ENCODE data around the gene HES5.

Gene HES5

DNA sequence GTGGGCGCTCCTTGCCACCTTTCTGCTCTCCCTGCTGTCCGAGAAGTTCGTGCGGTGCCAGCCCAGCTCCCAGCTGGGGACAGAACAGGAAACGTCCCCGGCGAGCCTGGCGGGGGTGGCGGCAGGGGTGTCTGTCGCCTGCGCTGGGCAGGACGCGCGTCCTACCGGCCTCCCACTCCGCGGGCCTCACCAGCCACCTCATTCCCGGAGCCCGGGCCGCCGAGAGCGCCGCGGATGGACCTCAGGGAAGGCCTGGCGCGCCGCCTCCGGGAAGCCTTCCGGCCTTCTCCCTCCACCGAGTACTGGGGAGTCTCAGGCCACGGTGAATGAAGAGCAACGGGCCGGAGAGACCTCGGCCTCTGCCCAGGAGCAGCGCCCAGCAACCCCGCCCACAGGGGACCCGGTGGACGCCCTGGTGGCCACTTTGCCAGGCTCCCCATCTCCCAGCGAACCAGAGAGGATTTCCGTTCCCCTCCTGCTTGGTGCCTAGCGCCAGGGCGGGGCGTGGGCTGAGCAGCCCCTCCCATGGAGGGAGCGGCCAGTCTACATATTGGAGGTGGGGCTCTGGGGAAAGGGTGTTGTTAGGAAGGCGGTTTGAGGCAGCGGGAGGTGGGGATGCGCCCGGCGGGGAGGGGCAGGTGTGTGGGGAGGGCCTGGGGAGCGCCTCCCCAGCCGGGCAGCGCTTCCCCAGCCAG, 16.6 kb upstream of the HES5 start:
- DNase-seq: peak in 9 of 14 donors; percentile 14 to 47 (median 38)

DNA sequence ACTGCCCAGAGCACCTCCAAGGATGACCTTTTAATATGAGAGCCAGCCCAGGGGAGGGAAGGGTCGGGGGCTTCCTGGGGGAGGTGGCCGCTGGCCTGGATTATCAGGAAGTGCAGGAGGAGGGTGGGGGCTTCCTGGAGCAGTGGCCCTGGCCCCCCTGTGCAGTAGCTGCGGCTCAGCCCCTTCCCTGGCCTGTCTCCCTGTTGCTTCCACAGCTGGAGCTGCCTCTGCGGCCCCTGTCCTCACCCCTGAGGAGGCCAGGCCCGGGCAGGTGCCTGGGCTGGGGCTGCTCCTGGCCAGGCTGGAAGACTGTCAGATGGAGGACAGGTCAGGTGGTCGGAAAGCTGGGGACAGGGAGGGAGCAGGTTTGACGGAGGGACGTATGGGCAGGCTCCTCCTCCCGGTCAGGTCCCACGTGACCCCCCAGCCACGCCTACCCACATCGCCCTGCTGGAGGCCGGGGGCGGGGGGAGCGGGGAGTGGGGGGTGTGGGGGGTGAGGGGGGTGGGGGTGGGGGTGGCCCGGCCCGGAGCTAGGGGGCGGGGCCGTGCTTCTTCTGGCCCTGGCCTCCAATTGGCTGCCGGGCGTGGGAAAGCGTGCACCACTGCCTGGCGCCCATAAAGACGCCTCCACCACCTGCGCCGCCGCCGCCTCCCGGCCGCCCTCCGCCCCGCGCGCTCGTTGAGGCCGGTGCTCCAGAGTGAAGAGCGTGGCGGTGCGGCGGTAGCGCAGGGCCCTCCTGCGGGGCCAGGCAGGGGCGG, 15.9 kb upstream of the HES5 start:
- DNase-seq: peak in 12 of 14 donors; percentile 19 to 79 (median 52)

DNA sequence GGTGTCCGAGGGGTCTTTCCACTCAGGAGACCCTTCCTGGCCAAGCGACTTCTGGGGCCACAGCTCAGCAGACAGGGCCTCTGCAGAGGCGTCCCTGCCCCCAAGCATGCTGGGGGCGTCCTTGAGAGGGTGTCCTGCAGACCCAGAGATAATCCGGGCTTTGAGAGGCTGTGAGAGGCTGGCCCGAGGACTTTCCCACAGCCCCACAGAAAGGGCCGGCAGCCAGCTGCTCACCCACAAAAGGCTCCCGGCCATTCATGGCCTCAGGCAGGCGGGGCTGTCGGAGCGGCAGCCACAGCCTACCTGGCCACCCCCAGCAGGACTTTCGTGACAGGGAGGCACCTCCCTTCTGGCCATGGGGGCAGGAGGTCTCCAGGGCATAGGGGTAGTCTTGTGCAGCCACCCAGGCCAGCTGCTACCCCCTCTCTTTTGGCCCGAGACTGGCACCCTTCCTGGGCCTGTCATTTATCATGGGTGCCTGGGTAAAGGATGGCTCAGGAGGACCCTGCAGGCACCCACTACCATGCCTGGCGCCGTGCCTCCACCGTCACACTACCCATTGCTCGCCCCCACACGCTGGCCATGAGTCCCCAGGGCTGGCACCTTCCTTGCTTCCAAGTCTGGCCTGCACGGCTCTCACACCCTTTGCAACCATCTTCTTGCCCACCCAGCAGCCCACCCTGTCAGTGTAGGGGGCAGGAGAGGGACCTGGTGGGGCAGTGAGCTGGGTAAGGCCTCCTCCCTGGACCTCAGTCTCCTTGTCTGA, 15.0 kb upstream of the HES5 start:
- DNase-seq: peak in 3 of 14 donors; percentile 17 to 23 (median 23)

DNA sequence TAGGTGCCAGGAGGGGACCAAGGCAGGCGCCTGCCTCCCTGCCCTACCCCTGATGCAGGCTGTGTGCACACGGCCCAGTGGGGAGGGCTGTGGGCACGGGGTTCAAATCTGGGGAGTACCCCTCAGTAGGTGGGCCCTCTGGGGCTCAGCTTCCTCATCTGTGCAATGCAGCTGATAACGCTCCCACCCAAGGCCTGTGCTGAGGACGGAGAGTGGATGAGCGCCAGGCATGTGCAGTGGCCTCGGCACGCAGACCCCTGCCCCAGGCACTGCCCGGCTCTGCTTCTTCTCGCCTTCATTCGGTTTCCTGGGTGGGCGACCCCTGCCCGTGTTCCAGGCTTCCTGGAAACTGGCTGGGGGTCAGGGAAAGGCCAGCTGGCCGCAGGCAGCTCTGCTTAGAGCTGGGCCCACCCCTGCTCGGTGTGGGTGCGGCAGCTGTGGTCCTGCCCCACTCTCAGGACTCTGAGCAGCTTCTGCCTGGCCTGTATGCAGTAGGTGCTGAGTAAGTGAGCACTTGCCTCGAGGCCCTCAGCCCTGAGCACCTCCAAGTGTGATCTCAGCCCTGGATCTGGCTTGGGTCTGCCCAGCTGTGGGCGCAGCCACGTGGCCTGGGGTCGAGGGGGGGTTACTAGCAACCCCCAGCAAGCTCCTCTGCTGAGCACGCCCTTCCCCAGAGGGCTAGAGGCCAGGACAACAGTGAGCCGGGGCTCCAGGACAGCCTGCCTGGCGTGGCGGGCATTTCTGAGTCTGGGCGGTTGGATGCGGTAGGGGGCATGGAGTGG, 14.2 kb upstream of the HES5 start:
- peak in 2 of 14 donors; percentile 17 to 35 for DNase-seq

DNA sequence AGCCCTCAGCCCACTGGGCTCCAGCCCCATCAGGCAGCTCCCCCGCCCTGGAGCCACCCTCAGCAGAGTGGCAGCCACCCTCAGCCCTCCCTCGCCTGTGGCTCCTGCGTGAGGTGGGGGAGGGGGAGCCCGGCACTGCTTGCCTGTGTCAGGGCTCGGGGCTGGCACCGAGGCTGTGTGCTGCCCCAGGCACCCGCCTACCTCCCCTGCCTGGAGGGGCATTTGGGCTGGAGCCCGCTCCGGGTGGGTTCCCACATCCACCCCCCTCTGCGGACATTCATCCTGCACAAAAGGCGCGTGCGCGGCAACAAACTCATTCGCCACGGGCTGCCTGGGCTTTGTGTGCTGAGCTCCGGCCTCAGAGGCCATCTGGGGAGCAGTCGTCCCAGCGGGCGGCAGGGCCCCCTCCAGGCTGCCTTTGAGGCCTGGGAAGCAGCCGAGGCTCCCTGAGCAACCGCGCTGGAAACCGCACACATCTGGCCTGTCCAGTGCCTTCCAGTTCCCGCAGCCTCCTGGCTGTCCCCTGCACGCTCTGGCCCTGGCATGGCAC, 13.6 kb upstream of the HES5 start:
- peak in 9 of 14 donors; percentile 32 to 77 (median 52) for DNase-seq

DNA sequence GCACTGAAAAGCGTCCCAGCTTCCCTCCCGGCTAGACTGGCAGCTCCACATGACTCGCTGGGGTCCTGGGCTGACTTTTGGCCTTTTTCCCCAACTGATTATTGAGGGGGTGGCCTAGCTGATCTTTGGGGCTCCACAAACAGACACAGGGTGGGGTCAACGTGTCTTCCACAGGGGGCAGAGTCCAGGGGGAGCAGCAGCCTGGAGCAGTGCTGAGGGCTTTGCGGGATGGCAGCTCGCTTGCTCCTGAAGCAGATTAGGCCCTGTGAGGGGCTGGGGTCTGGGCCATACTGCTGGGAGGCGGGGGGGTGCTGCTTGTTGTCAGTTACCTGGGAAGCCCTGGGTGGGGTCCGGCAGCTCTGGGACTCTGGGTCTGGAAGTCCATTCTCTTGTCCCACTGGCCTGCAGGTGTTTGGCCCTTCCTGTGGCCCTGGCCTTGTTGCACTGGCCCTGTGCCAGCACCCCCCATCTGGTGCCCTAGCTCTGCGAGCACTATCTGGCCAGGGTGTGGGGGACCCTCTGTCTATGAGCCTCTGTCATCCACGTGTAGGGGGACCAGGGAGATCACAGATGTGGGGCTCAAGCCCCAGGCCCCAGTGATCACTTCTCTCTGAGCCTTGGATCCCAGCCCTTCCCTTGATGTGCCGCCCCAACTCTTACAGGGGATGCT, 12.3 kb upstream of the HES5 start:
- no peak for DNase-seq

DNA sequence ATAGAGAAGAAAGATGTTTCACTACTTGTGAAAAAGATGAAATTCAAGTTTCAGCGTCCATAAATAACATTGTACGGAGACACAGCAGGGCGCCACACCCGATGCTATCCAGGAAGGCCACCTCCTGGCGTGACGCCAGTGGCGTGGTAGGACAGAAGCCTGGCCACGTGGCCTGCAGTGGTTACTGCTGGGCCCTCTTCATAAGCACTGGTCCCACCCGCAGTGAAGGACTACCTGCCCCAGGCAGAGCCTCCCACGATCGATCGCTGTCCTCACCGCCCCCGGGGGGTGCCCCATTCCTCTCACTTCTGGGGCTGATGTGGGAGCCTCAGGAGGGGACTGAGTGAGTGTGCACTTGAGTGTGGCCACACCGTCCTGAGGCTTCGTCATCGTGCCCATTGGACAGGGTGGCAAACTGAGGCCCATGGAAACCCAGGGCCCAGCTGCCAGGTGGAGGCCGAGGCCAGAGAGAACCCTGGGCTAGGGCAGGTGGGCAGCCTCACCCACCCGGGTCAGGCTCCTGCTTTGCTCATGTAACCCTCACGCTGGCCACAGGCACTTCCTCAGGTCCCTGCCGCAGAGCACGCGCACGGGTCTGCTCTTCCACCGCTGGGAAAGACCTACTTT, 11.7 kb upstream of the HES5 start:
- no peak for DNase-seq

DNA sequence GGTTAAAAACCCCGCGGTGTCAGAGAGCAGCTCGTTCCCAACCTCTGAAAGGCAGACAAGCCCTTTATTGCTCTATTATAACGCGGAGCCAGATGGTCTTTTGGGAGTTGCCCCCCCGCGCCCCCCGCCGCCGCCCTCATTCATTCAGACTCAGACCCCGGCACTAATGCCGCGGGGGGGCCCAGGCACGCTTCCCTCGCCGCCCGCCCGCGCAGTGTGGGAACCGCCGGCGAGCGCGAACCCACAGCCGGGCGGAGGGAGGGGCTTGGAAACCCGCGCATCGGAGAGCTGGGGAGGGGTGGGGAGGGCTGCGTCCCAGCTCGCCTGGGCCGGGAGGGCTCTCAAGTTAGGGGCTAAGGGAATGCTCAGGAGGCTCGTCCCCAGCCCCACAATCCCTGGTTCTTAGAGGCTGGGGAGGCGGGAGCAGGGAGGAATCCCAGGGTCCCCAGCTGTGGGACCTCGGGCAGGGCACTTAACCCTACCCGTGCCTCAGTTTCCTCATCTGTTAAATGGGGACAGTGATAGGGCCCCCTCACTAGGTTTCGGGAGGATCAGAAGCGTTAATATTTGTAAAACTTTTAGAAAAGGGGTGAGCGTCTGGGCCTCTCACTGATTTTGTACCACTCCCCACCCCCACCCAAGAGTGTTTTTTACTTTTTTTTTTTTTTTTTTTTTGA, 10.9 kb upstream of the HES5 start:
- no peak for DNase-seq

DNA sequence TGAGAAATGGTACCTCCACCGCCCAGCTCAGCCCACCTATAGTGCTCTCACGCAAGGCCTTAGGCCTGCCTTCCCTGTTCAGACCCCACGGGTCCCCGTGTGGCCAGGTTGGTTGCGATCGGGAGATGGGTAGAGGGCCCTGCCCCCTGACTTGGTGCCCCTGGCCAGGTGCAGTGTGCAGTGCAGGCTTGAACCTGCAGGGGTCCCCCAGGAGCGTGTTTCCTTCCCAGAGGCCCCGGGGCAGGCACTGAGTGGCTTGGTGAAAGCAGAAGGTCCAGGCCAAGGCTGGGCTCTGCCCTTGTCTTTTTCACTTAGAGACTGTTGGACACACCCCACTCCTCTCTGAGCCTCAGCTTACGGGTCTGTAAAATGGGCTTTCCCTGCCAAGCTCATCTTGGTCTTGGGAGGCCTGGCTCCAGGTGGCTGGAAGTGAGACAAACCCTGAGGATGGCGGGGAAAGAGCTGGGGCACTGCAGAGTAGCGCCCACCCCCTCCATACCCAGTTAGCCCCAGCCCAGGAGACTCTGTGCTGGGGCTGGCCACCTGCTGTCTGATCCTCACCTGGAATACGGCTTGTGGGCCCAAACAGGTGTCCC, 9.3 kb upstream of the HES5 start:
- no peak for DNase-seq

DNA sequence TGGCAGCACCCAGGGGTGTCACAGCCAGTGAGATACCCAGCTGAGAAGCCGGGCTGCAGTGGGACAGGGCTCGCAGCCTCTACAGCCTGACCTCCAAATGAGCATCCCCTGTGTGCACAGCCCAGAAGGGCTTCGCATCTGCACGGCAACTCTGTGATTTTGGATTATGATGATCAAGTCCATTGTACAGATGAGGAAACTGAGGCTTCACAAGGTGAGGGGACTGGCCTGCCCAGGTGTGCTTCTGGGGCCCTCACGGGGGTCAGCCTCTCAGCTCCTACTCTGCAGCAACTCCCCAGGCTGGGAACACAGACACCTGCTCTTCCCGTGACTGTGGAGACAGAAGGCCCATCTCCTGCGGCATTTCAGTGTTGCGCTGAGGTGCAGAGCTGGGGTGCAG, 8.8 kb upstream of the HES5 start:
- DNase-seq: no peak

DNA sequence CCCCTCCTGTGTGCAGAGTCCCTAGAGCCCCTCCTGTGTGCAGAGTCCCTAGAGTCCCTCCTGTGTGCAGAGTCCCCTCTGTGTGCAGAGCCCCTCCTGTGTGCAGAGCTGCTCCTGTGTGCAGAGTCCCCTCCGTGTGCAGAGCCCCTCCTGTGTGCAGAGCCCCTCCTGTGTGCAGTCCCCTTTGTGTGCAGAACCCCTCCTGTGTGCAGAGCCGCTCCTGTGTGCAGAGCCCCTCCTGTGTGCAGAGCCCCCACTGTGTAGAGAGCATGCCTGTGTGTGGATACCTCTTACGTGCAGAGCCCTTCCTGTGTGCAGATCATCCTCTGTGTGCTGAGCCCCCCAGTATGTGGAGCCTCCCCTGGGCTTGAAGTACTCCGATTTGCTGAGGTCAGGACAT, 8.3 kb upstream of the HES5 start:
- DNase-seq: no peak

DNA sequence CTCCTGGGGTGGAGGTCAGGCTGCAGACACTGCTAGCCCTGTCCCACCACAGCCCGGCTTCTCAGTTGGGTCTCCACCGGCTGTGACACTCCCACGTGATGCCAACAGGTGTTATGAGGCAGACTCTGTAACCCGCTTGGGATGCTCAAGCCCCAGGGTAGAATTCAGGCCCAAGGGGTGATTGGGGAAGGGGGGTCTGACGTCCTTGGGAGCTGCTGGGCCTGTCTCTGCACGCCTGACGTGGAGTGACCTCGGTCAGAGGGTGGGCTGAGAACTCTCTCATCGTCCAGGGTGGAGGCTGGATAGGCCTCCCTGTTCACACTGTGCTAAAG, 7.7 kb upstream of the HES5 start:
- DNase-seq: no peak

DNA sequence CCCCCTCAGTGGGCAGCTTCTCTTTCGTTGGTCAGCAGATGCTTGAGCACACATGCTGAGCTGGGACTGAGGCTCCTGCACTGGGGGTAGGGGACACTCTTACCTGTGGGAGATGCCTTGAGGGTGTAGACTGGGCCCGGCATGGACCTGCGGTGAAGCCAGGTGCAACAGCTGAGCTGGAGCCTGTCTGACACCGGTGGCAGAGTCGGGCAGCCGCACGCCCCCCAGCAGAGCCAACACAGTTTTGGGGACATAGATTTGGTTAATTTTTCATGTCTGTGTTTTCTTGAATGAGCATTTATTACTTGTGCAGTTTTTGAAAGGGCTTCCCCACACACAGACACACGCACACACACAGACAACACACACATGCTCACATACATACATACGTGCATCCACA, 5.9 kb upstream of the HES5 start:
- no peak for DNase-seq

DNA sequence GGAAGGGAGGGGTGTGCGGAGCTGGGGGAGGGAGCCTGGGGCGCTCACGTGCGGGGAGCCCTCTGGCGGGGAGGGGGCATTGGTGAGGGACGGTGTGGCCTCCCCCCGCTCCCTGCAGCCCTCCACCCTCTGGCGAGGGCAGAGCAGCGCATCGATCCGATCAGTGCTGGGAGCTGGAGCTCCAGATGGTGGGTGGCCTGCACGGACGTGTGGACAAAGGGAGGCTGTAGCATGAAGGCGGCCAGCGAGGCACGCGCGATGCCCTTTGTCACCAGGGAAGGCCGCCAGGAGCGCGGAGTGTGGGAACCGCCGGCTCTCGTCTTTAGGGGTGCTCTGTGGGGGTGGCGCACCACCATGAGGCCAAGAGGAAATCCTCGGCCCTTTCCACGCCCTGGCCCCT, 5.4 kb upstream of the HES5 start:
- DNase-seq: no peak

DNA sequence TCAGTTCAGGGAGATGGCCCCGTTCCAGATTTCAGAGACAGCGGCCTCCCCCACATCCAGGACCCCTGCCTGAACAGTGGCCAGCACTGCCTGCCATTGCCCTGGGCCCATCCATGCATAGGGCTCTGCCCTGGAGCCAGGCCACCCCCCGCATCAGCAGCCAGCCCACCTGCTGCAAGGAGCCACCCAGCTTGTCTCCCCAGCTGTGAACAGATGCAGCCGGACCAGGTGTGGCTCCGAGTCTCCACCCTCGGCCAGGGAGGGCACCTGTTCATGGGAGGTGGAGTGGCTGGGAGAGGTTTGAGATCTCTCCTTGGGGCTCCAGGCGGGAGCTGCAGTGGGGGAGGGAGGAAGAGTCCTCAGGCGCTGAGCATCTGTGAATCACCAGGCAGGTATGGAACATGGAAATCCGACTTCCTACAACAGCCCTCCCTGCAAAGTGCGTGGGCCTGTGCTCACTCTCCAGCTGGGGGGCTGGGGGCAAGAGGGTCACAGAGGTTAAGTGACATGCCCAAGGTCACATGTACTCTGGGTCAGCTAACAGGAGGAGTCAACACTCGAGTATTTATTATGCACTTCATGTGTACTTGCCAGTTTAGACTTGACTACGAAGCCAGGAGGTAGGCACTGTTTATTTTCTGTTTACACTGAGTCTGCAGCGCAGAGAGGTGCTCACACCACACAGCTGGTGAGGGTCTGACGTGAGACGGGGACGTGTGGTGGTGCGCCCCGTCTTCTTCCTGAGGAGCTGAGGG, 4.8 kb upstream of the HES5 start:
- DNase-seq: no peak

DNA sequence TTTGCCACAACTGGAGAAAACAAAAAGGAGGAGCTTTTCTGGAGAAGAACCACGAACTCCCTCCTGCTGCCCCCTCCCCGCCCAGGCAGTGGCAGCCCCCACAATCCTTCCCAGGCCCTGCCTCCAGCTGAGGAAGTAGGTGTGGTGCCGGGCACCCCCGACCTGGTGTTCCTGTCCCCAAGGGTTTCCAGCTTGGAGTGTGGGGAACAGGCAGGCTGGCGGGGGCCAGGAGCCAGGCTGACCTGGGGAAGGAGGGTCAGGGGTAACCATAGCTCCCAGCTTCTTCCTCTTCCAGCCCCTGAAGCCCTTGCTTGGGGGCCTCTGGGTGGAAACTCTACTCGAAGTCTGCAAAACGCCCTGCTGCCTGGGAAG, 4.2 kb upstream of the HES5 start:
- no peak for DNase-seq

DNA sequence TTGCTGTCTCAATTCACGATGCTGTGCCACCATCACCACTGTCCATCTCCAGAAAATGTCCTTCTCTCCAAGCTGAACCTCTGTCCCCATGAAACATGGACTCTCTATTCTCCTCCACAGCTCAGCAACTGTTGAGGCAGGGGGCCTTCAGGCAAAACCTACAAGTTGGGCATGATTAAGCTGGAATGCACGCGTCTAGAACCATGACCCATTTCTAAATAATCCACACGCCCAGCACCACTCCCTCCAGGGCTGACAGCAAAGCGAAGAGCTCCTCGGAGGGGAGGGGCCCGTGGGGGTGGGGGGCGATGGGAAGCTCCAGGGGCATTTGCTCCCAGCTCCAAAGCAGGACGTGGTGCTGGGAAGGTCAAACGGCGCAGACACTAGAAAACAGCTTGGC, 3.3 kb upstream of the HES5 start:
- DNase-seq: no peak

DNA sequence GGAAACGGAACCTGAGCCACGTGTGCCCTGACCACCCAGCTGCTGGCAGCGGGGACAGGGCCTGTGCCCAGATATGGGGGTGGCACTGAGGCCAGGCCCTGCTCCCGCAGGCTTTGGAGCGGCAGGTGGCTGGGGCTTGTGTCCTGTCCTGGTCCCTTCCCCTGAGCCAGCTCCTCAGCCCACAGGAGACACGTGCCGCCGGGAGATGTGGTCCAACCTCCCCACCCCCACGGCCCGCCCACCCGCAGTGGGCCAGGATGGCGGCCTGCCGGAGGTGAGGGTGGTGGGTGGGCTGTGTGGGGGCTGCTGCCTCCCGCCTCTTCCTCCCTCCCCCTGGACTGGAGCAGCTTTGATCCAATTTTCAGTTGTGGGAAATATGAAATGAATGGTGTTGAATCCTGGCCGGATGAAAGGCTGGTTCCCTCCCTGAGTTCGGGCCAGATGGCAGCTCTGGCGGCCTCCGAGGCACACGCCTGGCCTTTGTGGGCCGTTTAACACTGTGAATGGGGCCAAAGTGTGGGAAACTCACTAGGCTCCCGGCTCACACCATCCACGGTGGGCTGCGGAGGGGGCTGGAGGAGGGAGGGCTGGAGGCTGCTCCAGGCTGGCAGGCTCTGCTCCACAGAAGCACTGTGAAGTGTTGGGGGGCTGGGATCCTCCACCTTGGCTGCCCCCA, 2.6 kb upstream of the HES5 start:
- peak in 2 of 14 donors; percentile 24 to 78 for DNase-seq
